GM12878 (cell line): ENCODE results near the gene TRANK1. TPM values are rescaled to one million over a fixed set of nuclear protein-coding genes. Genes with fewer than 3 reads are reported as not detected.

Source experiments
- ATAC-seq: fragments of 200-7000 bp; cut with Tn5 transposase; 3 replicates; pipeline ENCODE4 v1.9.1; 2020; ENCODE audit warnings: mild to moderate bottlenecking, moderate library complexity
- BruUV-seq: library from RNA; stranded (reverse); fragments of 400-500 nt; replicated peaks from 2 replicates; lab custom pipeline; 2021; lab: Mats Ljungman, UMichigan
- CTCF ChIA-PET: fragments of 300-600 bp; sonication (Branson Sonifier 250); formaldehyde crosslinking; extraction: SDS; loops from one replicate; lab custom pipeline; 2021; ENCODE audit warnings: inconsistent platforms; lab: Yijun Ruan, JAX
- POLR2A ChIA-PET: fragments of 350-600 bp; formaldehyde crosslinking; extraction: SDS; loops from one replicate; lab custom pipeline; 2021; ENCODE audit warnings: inconsistent platforms; lab: Charles Lee
- RAD21 ChIA-PET: fragments of 300-600 bp; sonication (Branson Sonifier 250); formaldehyde crosslinking; loops from one replicate; lab custom pipeline; 2023; ENCODE audit warnings: antibody characterized with exemption; ENCODE audit not compliant: unreplicated experiment; lab: Charles Lee
- SMC1A ChIA-PET: fragments of 300-600 bp; sonication (Branson Sonifier 250); formaldehyde crosslinking; loops from one replicate; lab custom pipeline; 2023; ENCODE audit not compliant: unreplicated experiment, uncharacterized antibody; lab: Charles Lee
- DNase-seq: peaks from one replicate; pipeline ENCODE4 v3.0.0-alpha.2; 2011; ENCODE audit warnings: low read depth, low spot score
- FAIRE-seq: peaks from 3 replicates; lab custom pipeline; 2011; peaks lifted over from hg19 to GRCh38; lab: Jason Lieb, UNC
- H2AFZ ChIP-seq: 2 replicates; pipeline ENCODE4 v1.6.0; 2011; ENCODE audit warnings: low read depth, low read length, control low read depth; ENCODE audit not compliant: control insufficient read depth
- H3K27ac ChIP-seq: 2 replicates; pipeline ENCODE4 v1.5.1; 2011; ENCODE audit warnings: control low read depth; ENCODE audit not compliant: control insufficient read depth, insufficient read depth
- H3K27me3 ChIP-seq, 2 experiments: replicated peaks in 1 of 2; 2 replicates each; pipeline versions ENCODE4 v1.6.0 to v1.6.1; 2011; ENCODE audit warnings: low read length in 1 of 2; ENCODE audit not compliant: control insufficient read depth in 2 of 2, insufficient read depth in 2 of 2
- H3K36me3 ChIP-seq, 2 experiments: 2 replicates each; pipeline ENCODE4 v1.5.1; 2011; ENCODE audit warnings: low read length in 1 of 2; ENCODE audit not compliant: control insufficient read depth in 2 of 2, insufficient read depth in 2 of 2
- H3K4me1 ChIP-seq: 2 replicates; pipeline ENCODE4 v1.6.1; 2011; ENCODE audit warnings: mild to moderate bottlenecking, low read length, moderate library complexity, mixed read lengths; ENCODE audit not compliant: control insufficient read depth, insufficient read depth
- H3K4me2 ChIP-seq: 2 replicates; pipeline ENCODE4 v1.6.0; 2011; ENCODE audit warnings: control low read depth; ENCODE audit not compliant: control insufficient read depth, insufficient read depth
- H3K4me3 ChIP-seq: fragments of 200-600 bp; sonication (generic); 2 replicates; pipeline ENCODE4 v1.5.1; 2016
- H3K79me2 ChIP-seq: 2 replicates; pipeline ENCODE4 v1.6.0; 2011; ENCODE audit warnings: low read length; ENCODE audit not compliant: control insufficient read depth, insufficient read depth
- H3K9ac ChIP-seq: 2 replicates; pipeline ENCODE4 v1.8.0; 2011; ENCODE audit warnings: low read length, control low read depth, mixed read lengths; ENCODE audit not compliant: control insufficient read depth, insufficient read depth
- H3K9me3 ChIP-seq: replicated peaks from 3 replicates; pipeline ENCODE4 v1.5.1; 2011; ENCODE audit warnings: mild to moderate bottlenecking, low read length; ENCODE audit not compliant: control insufficient read depth, insufficient read depth
- H4K20me1 ChIP-seq: 2 replicates; pipeline ENCODE4 v1.6.0; 2011; ENCODE audit not compliant: control insufficient read depth, insufficient read depth
- BACH1 ChIP-seq: fragments of 450-650 bp; IDR thresholded peaks from 2 replicates; pipeline ENCODE4 v1.6.1; 2017; ENCODE audit warnings: mild to moderate bottlenecking, borderline replicate concordance
- BMI1 ChIP-seq: fragments of 450-650 bp; IDR thresholded peaks from 2 replicates; pipeline ENCODE4 v1.6.1; 2016; ENCODE audit warnings: mild to moderate bottlenecking, moderate library complexity, borderline replicate concordance
- E2F8 ChIP-seq: fragments of 450-650 bp; IDR thresholded peaks from 2 replicates; pipeline ENCODE4 v1.6.1; 2018; ENCODE audit warnings: mild to moderate bottlenecking, low read depth, moderate library complexity; ENCODE audit not compliant: partially characterized antibody
- ELK1 ChIP-seq: IDR thresholded peaks from 2 replicates; pipeline ENCODE4 v1.6.1; 2012; ENCODE audit warnings: low read depth, low read length, improper control_type of control experiment
- IKZF1 ChIP-seq: fragments of 450-650 bp; conservative IDR thresholded peaks from 2 replicates; pipeline ENCODE4 v1.6.1; 2017; ENCODE audit warnings: antibody characterized with exemption, mild to moderate bottlenecking
- NBN ChIP-seq: fragments of 450-650 bp; IDR thresholded peaks from 2 replicates; pipeline ENCODE4 v1.6.1; 2016
- PAX5 ChIP-seq: IDR thresholded peaks from 2 replicates; pipeline ENCODE4 v1.6.1; 2011; ENCODE audit warnings: low read depth, low read length, borderline replicate concordance
- PAX8 ChIP-seq: fragments of 450-650 bp; IDR thresholded peaks from 2 replicates; pipeline ENCODE4 v1.6.1; 2017; ENCODE audit warnings: mild to moderate bottlenecking, moderate library complexity
- RAD51 ChIP-seq: fragments of 450-650 bp; IDR thresholded peaks from 2 replicates; pipeline ENCODE4 v1.6.1; 2016; ENCODE audit warnings: moderate library complexity, mild to moderate bottlenecking, inconsistent platforms
- SMC3 ChIP-seq: IDR thresholded peaks from 2 replicates; pipeline ENCODE4 v1.6.1; 2011; ENCODE audit warnings: low read length, improper control_type of control experiment, borderline replicate concordance
- SRF ChIP-seq, 2 experiments: IDR thresholded peaks; 2 replicates each; pipeline ENCODE4 v1.6.1; 2011; ENCODE audit warnings: low read depth in 2 of 2, low read length in 2 of 2, mild to moderate bottlenecking in 1 of 2, moderate library complexity in 1 of 2
- STAT3 ChIP-seq: IDR thresholded peaks from 2 replicates; pipeline ENCODE4 v1.6.1; 2011; ENCODE audit warnings: low read depth, low read length, improper control_type of control experiment
- SUPT20H ChIP-seq: IDR thresholded peaks from 2 replicates; pipeline ENCODE4 v1.6.1; 2011; ENCODE audit warnings: low read depth, mild to moderate bottlenecking, low read length, moderate library complexity, borderline replicate concordance; ENCODE audit not compliant: control insufficient read depth
- TARDBP ChIP-seq: IDR thresholded peaks from 2 replicates; pipeline ENCODE4 v1.6.1; 2016; ENCODE audit warnings: borderline replicate concordance
- ZNF622 ChIP-seq: fragments of 450-650 bp; IDR thresholded peaks from 2 replicates; pipeline ENCODE4 v1.6.1; 2017; ENCODE audit warnings: mild to moderate bottlenecking, inconsistent platforms
- ZSCAN29 ChIP-seq: fragments of 450-650 bp; IDR thresholded peaks from 2 replicates; pipeline ENCODE4 v1.6.1; 2017; ENCODE audit warnings: mild to moderate bottlenecking, moderate library complexity
- ZZZ3 ChIP-seq: IDR thresholded peaks from 2 replicates; pipeline ENCODE4 v1.6.1; 2011; ENCODE audit warnings: low read depth; ENCODE audit not compliant: control insufficient read depth, insufficient read length
- WGBS: methylation state at CpG from one replicate; pipeline ENCODE4 v1.1.6; 2016; ENCODE audit warnings: low lambda C conversion rate; ENCODE audit not compliant: insufficient replicate concordance, insufficient coverage; ENCODE audit errors: missing lambda C conversion rate; 5-methylcytosine and 5-hydroxymethylcytosine counted together
- in situ Hi-C: fragments of 300-500 bp; cut with MboI; formaldehyde crosslinking; loops from 9 replicates; pipeline ENCODE4 v1.14.3; 2018; ENCODE audit warnings: mixed read lengths
- intact Hi-C: fragments of 100-400 bp; cut with micrococcal nuclease; formaldehyde crosslinking; loops from one replicate; pipeline ENCODE4 v1.14.2; 2022; ENCODE audit not compliant: unreplicated experiment
- polyA plus RNA-seq, 11 experiments: library from polyadenylated mRNA; depleted of rRNA in 4 of 11; unstranded in 6 of 11; stranded (reverse) in 5 of 11; fragments of >200 nt; fragmentation: Nextera tagmentation in 4 of 11; fragmentation: Illumina TruSeq in 1 of 11; extraction: Ambion mirVana in 4 of 11; extraction: Trizol in 1 of 11; gene quantifications; 1 replicate in 1 of 11; 2 replicates in 10 of 11; pipeline versions ENCODE4 v1.2.1 to v1.2.3, GENCODE V29; 2011 to 2016; ENCODE audit warnings: inconsistent platforms in 2 of 11, missing spikeins in 2 of 11, low read depth in 1 of 11
- total RNA-seq, 4 experiments: library from RNA; depleted of rRNA in 3 of 4; stranded (reverse); fragments of >200 nt in 3 of 4; fragmentation: Illumina TruSeq in 1 of 4; extraction: Trizol in 1 of 4; gene quantifications; 2 replicates each; pipeline versions ENCODE4 v1.2.1 to v1.2.3, GENCODE V29; 2013 to 2021

Gene TRANK1
- total and polyA plus RNA-seq, 10 of the 15 experiments (the other 5 are each of a cell fraction or from before 2014, with no cell fraction given) = 0.46 to 8.8 (median 1.1) TPM

- TF ChIP-seq TARDBP (no peak), PAX5 (no peak)
Observed at GRCh38 chr3:36859494-36859893, 85.4 kb downstream of the TRANK1 start (continued).

GRCh38 chr3:36852071-36852470 is 92.8 kb downstream of the TRANK1 start:
- ATAC-seq (no peak), FAIRE-seq (no peak), DNase-seq (no peak)
- Histone ChIP-seq H2AFZ (no peak overlapping the region), H3K9me3 (no peaks in the 10 kb centered on the region), H3K79me2 (no peaks in the 10 kb centered on the region), H3K9ac (no peak overlapping the region), H3K27me3 (no peaks in the 10 kb centered on the region), H3K4me2 (no peak overlapping the region), H3K36me3 (peaks cover 0 to 3% of the 10 kb centered on the region in 2 experiments; a peak in 1 of 4 replicates), H4K20me1 (no peaks in the 10 kb centered on the region), H3K4me1 (no peaks in the 10 kb centered on the region), H3K4me3 (no peak overlapping the region), H3K27ac (no peak overlapping the region)
- intact Hi-C loops = no loop called here
- POLR2A ChIA-PET = no interaction called here
- BruUV-seq = no TSS peak
- CTCF ChIA-PET = interaction anchor here (1.4 to 1.5 kb wide), 2 partner anchors 16 to 17 kb away, joined by 5 to 6 read pairs; no protein-coding TSS in a partner anchor
- WGBS = 94% methylated on average over 3 of the region's 3 CpGs
- SMC1A ChIA-PET = interaction anchor here (1.0 kb wide), 1 partner anchor 14 kb away, joined by 3 read pairs; no protein-coding TSS in a partner anchor
- TF ChIP-seq ZSCAN29 = no peak
- TF ChIP-seq RAD51 = no peak
- no peak for TF ChIP-seq IKZF1
- no peak for TF ChIP-seq ZZZ3
- TF ChIP-seq SRF (IDR thresholded peaks at IDR 0.05; ENCODE audit: low read depth in 2 of 2, low read length in 2 of 2) = no peak
- TF ChIP-seq SMC3 = no peak
- TF ChIP-seq E2F8 = no peak
- no peak for TF ChIP-seq ELK1
- no peak for TF ChIP-seq SUPT20H
- no peak for TF ChIP-seq PAX8
- TF ChIP-seq STAT3 = no peak
- TF ChIP-seq BACH1 = no peak
- TF ChIP-seq NBN = no peak
- TF ChIP-seq ZNF622 = no peak
- no peak for TF ChIP-seq BMI1
- in situ Hi-C loops = no loop called here
- RAD21 ChIA-PET = no interaction called here
